ENCODE results near the gene HOXB2. TPM values are rescaled to one million over a fixed set of nuclear protein-coding genes. Genes with fewer than 3 reads are reported as not detected.

Gene HOXB2
- total and polyA plus RNA-seq, 3 donors from 2014 or later: 1.8 to 4.2 (median 3.3) TPM

- 61 to 65% methylated on average over 6 of the region's 6 CpGs for whole genome bisulfite sequencing, 2 donors
- no peaks in the 10 kb centered on the region for H3K27me3 ChIP-seq
- H3K4me1 ChIP-seq: no peaks in the 10 kb centered on the region
- H3K4me3 ChIP-seq: no peak overlapping the region
- H3K36me3 ChIP-seq (ENCODE audit: low read depth, missing control alignments): no peaks in the 10 kb centered on the region
- no peak for DNase-seq
- H3K9me3 ChIP-seq: no peaks in the 10 kb centered on the region
- intact Hi-C loops (cut with DNase I; ENCODE audit: low total_unique reads): no loop called here
- no peak overlapping the region for H3K27ac ChIP-seq
- TF ChIP-seq POLR2A (IDR thresholded peaks at IDR 0.05) (no peak), CTCF (IDR thresholded peaks at IDR 0.05) (no peak)
Observed at GRCh38 chr17:48569674-48570324, 24.9 kb upstream of the HOXB2 start.

GRCh38 chr17:48569240-48569582 is 24.3 kb upstream of the HOXB2 start:
- Histone ChIP-seq H3K4me3 (no peak overlapping the region), H3K27ac (no peak overlapping the region), H3K27me3 (no peaks in the 10 kb centered on the region), H3K9me3 (no peaks in the 10 kb centered on the region), H3K4me1 (no peaks in the 10 kb centered on the region), H3K36me3 (ENCODE audit: low read depth, missing control alignments) (no peaks in the 10 kb centered on the region)
- WGBS, 2 donors: 26 to 31% methylated on average over 3 of the region's 3 CpGs
- TF ChIP-seq CTCF (IDR thresholded peaks at IDR 0.05) (no peak), POLR2A (IDR thresholded peaks at IDR 0.05) (no peak)
- intact Hi-C loops (cut with DNase I; ENCODE audit: low total_unique reads): no loop called here
- DNase-seq: no peak

- no peak for DNase-seq
- Histone ChIP-seq H3K4me1 (no peaks in the 10 kb centered on the region), H3K4me3 (no peak overlapping the region), H3K36me3 (ENCODE audit: low read depth, missing control alignments) (no peaks in the 10 kb centered on the region), H3K9me3 (no peaks in the 10 kb centered on the region), H3K27ac (no peak overlapping the region), H3K27me3 (no peaks in the 10 kb centered on the region)
- intact Hi-C loops (cut with DNase I; ENCODE audit: low total_unique reads): no loop called here
- 18 to 33% methylated on average over 33 of the region's 33 CpGs for WGBS, 2 donors
- TF ChIP-seq POLR2A (IDR thresholded peaks at IDR 0.05) (no peak), CTCF (IDR thresholded peaks at IDR 0.05) (no peak)
Observed at GRCh38 chr17:48568499-48569239, 23.8 kb upstream of the HOXB2 start.

- no peak for DNase-seq
- no peaks in the 10 kb centered on the region for H3K36me3 ChIP-seq (ENCODE audit: low read depth, missing control alignments)
- WGBS, 2 donors: 60% methylated on average over 2 of the region's 2 CpGs
- no peak overlapping the region for H3K27ac ChIP-seq
- H3K9me3 ChIP-seq: no peaks in the 10 kb centered on the region
- H3K27me3 ChIP-seq: no peaks in the 10 kb centered on the region
- no peak for TF ChIP-seq POLR2A (IDR thresholded peaks at IDR 0.05)
- TF ChIP-seq CTCF (IDR thresholded peaks at IDR 0.05): no peak
- no peaks in the 10 kb centered on the region for H3K4me1 ChIP-seq
- no peak overlapping the region for H3K4me3 ChIP-seq
- intact Hi-C loops (cut with DNase I; ENCODE audit: low total_unique reads): no loop called here
Observed at GRCh38 chr17:48567646-48568354, 22.9 kb upstream of the HOXB2 start.

Data from testis (tissue), 3 donors.